ENCODE data around the gene PTPN11.

The PTPN11 gene

DNA sequence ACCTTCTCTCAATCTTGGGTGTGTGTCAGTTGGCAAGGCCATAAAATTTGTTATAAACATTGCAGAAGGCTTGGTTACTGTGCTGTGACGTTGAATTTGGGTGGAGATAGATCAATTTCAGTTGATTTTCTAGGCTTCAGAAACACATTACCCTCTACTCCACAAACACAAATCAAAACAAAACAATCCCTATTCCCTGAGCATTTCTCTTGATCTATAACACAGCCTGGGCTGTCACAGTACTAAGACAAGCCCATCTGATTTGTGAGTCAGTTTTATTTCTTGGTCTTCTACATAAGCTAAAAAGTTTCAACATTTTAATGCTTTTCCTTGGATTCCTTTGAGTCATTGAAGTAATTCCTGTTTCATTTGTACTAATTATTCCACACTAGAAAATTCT, 79.8 kb downstream of the PTPN11 start:
- in situ Hi-C loops (cut with HindIII; ENCODE audit: low pct_ligation_motif_present, low sequenced_read_pairs), result no loop called here
- no peak for DNase-seq

DNA sequence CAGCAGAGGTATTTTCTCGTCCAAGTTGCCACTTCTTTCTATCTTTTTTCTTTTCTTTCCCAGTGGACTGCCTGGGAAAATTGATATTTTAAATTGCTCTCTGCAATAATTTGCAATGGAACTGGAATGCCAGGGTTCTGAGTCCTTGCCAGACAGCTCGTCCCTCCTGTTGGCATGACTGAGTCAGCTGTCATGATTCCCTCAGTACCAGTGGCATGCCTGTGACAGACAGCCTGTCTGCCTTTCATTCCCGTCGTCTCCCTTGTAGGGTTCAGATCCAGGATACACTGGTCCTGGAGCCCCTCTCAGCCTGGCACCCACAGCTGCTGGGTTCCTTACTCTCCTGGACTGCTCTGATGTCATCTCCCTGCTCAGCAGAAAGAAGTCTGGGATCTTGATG, 84.8 kb downstream of the PTPN11 start:
- Histone ChIP-seq H3K36me3 (replicated peaks) (peaks cover 40% of the 10 kb centered on the region), H3K4me3 (ENCODE audit: low read depth, low read length) (no peak overlapping the region), H3K27me3 (replicated peaks) (no peaks in the 10 kb centered on the region), H3K27ac (no peak overlapping the region)
- in situ Hi-C loops (cut with HindIII; ENCODE audit: low pct_ligation_motif_present, low sequenced_read_pairs), result no loop called here
- TF ChIP-seq, protein P1, sequence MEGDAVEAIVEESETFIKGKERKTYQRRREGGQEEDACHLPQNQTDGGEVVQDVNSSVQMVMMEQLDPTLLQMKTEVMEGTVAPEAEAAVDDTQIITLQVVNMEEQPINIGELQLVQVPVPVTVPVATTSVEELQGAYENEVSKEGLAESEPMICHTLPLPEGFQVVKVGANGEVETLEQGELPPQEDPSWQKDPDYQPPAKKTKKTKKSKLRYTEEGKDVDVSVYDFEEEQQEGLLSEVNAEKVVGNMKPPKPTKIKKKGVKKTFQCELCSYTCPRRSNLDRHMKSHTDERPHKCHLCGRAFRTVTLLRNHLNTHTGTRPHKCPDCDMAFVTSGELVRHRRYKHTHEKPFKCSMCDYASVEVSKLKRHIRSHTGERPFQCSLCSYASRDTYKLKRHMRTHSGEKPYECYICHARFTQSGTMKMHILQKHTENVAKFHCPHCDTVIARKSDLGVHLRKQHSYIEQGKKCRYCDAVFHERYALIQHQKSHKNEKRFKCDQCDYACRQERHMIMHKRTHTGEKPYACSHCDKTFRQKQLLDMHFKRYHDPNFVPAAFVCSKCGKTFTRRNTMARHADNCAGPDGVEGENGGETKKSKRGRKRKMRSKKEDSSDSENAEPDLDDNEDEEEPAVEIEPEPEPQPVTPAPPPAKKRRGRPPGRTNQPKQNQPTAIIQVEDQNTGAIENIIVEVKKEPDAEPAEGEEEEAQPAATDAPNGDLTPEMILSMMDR (IDR thresholded peaks at IDR 0.05; ENCODE audit: low read depth, low read length, missing control alignments), result no peak
- no peak for DNase-seq

More for the DNA sequence above, 79.8 kb downstream of the PTPN11 start:
- H3K27me3 ChIP-seq (replicated peaks), result no peaks in the 10 kb centered on the region
- TF ChIP-seq, protein P1 (IDR thresholded peaks at IDR 0.05; ENCODE audit: low read depth, low read length, missing control alignments), result no peak
- H3K27ac ChIP-seq, result no peak overlapping the region
- no peak overlapping the region for H3K4me3 ChIP-seq (ENCODE audit: low read depth, low read length)
- H3K36me3 ChIP-seq (replicated peaks), result peaks cover 30% of the 10 kb centered on the region

DNA sequence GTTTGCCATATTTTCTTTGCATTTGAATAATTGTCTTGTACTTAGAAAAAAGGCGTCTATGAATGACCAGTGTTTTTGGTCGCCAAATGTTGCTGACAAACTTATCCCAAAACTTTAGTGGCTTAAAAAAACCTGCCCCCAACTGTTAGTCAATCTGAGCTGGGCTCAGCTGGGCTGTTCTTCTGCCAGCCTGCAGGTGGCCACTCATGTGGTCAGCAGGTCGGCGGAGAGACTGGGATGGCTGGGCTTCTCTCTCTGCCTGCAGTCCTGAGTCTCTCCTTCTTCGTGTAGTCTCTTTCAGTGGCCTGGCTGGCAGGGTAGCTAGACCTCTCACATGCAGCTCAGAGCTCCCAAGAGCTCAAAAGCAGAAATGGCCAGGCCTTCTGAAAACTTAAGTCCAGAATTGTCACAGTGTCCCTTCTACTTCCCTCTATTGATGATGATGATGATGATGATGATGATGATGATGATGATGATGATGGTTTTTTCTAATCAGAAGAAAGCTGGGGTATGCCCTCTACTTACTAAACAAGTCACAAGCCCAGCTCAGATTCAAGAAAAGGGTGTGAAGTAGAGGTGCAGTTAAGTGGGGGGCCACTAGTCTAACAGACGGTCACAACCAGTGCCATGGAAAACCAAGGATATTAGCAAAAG, 87.9 kb downstream of the PTPN11 start:
- Histone ChIP-seq H3K36me3 (replicated peaks) (peaks cover 40% of the 10 kb centered on the region), H3K4me3 (ENCODE audit: low read depth, low read length) (no peak overlapping the region), H3K27me3 (replicated peaks) (no peaks in the 10 kb centered on the region), H3K27ac (no peak overlapping the region)
- DNase-seq, result no peak
- in situ Hi-C loops (cut with HindIII; ENCODE audit: low pct_ligation_motif_present, low sequenced_read_pairs), result no loop called here
- TF ChIP-seq, protein P1 (IDR thresholded peaks at IDR 0.05; ENCODE audit: low read depth, low read length, missing control alignments), result peak; percentile 47

DNA sequence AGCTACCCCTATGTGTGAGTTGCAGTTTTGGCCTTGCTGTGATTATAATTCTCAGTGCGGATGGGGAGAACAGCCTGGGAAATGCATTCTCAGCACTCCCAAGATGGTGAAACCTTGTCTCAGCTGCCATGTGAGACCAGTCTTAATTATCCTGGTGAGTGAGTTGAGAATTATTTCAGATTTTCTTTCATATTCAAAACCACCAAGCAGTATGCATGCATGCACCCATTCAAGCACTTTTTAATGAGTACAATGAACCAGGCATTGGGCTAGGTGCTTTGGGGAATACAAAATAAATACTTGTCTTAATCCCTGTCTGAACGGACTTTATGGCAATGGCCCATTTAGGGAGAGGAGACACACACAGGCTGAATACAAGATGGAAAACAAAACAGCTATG, 94.7 kb downstream of the PTPN11 start:
- in situ Hi-C loops (cut with HindIII; ENCODE audit: low pct_ligation_motif_present, low sequenced_read_pairs), result no loop called here
- Histone ChIP-seq H3K27me3 (replicated peaks) (no peaks in the 10 kb centered on the region), H3K36me3 (replicated peaks) (no peaks in the 10 kb centered on the region), H3K4me3 (ENCODE audit: low read depth, low read length) (no peak overlapping the region), H3K27ac (no peak overlapping the region)
- DNase-seq, result no peak
- TF ChIP-seq, protein P1 (IDR thresholded peaks at IDR 0.05; ENCODE audit: low read depth, low read length, missing control alignments), result no peak

DNA sequence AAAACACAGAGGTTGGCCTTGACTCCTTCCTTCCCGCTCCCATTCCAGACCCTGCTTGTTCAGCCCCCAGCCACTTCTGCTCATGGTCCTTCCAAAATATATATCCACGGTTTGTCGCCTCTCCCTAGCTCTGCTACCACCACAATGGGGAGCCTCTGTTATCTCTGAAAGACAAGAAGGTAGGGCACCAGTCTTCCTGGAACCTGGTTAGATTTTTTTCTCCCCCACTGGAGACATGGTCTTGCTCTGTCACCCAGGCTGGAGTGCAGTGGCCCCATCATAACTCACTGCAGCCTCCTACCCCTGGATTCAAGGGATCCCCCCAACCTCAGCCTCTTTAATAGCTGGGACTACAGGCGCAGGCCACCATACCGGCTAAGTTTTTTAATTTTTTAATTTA, 95.7 kb downstream of the PTPN11 start:
- in situ Hi-C loops (cut with HindIII; ENCODE audit: low pct_ligation_motif_present, low sequenced_read_pairs), result no loop called here
- Histone ChIP-seq H3K4me3 (ENCODE audit: low read depth, low read length) (no peak overlapping the region), H3K27ac (no peak overlapping the region), H3K27me3 (replicated peaks) (no peaks in the 10 kb centered on the region), H3K36me3 (replicated peaks) (no peaks in the 10 kb centered on the region)
- TF ChIP-seq, protein P1 (IDR thresholded peaks at IDR 0.05; ENCODE audit: low read depth, low read length, missing control alignments), result no peak
- DNase-seq, result no peak

All from brain microvascular endothelial cell (primary cell).